Neural cell (in vitro differentiated cells): Measurements from ENCODE around the gene CSF2. TPM values are rescaled to one million over a fixed set of nuclear protein-coding genes. Genes with fewer than 3 reads are reported as not detected.

Source experiments
- H2AFZ ChIP-seq: fragments of 200-600, 300-800 bp; sonication (generic), shearing (Covaris generic); 2 replicates; pipeline ENCODE4 v1.6.0; 2014; ENCODE audit warnings: low read depth, mild to moderate bottlenecking, antibody characterized with exemption, low read length, moderate library complexity
- H3F3A ChIP-seq: fragments of 200-600 bp; shearing (Covaris generic); 2 replicates; pipeline ENCODE4 v1.6.1; 2016; ENCODE audit warnings: mild to moderate bottlenecking, moderate library complexity, mixed read lengths, antibody characterized with exemption, low read length; ENCODE audit not compliant: insufficient read depth, poor library complexity, severe bottlenecking
- H3K27ac ChIP-seq: fragments of 200-600, 300-800 bp; sonication (generic), shearing (Covaris generic); 2 replicates; pipeline ENCODE4 v1.5.1; 2014; ENCODE audit warnings: mild to moderate bottlenecking, low read length, moderate library complexity
- H3K27me3 ChIP-seq: fragments of 300-800, 200-600 bp; sonication (generic), shearing (Covaris generic); 2 replicates; pipeline ENCODE4 v1.6.0; 2014; ENCODE audit warnings: mild to moderate bottlenecking, low read depth, low read length, moderate library complexity; ENCODE audit not compliant: insufficient read depth
- H3K36me3 ChIP-seq: fragments of 300-800, 200-600 bp; sonication (generic), shearing (Covaris generic); 2 replicates; pipeline ENCODE4 v1.5.1; 2014; ENCODE audit warnings: mild to moderate bottlenecking, antibody characterized with exemption, low read length, moderate library complexity; ENCODE audit not compliant: insufficient read depth
- H3K4me2 ChIP-seq: fragments of 300-800, 200-600 bp; sonication (generic), shearing (Covaris generic); 2 replicates; pipeline ENCODE4 v1.6.0; 2014; ENCODE audit warnings: mild to moderate bottlenecking, low read length
- H3K4me3 ChIP-seq: fragments of 300-800, 200-600 bp; sonication (generic), shearing (Covaris generic); 2 replicates; pipeline ENCODE4 v1.5.1; 2014; ENCODE audit warnings: mild to moderate bottlenecking, low read length, moderate library complexity
- H3K79me2 ChIP-seq: fragments of 200-600 bp; shearing (Covaris generic); replicated peaks from 2 replicates; pipeline ENCODE4 v1.6.0; 2014; ENCODE audit warnings: mild to moderate bottlenecking, low read length, moderate library complexity; ENCODE audit not compliant: insufficient read depth
- H3K9ac ChIP-seq: fragments of 300-800, 200-600 bp; sonication (generic), shearing (Covaris generic); 2 replicates; pipeline ENCODE4 v1.6.1; 2016; ENCODE audit warnings: mild to moderate bottlenecking, low read length, mixed read lengths
- H3K9me2 ChIP-seq: fragments of 200-600 bp; shearing (Covaris generic); 2 replicates; pipeline ENCODE4 v1.6.1; 2016; ENCODE audit warnings: mild to moderate bottlenecking, low read length, mixed read lengths; ENCODE audit not compliant: insufficient read depth
- H3K9me3 ChIP-seq: fragments of 200-600, 300-800 bp; sonication (generic), shearing (Covaris generic); 2 replicates; pipeline ENCODE4 v1.6.1; 2016; ENCODE audit warnings: mild to moderate bottlenecking, mixed run types, low read length, moderate library complexity, mixed read lengths
- H4K20me1 ChIP-seq: fragments of 200-600 bp; shearing (Covaris generic); 2 replicates; pipeline ENCODE4 v1.6.1; 2016; ENCODE audit warnings: mild to moderate bottlenecking, mixed run types; ENCODE audit not compliant: insufficient read depth
- EP300 ChIP-seq: fragments of 450-650 bp; conservative IDR thresholded peaks from 2 replicates; pipeline ENCODE4 v1.6.1; 2014; ENCODE audit warnings: antibody characterized with exemption, mild to moderate bottlenecking, moderate library complexity; ENCODE audit not compliant: poor library complexity, severe bottlenecking
- EZH2 ChIP-seq: fragments of 200-600, 300-800 bp; shearing (Covaris generic), sonication (generic); IDR thresholded peaks from 2 replicates; pipeline ENCODE4 v1.6.1; 2014; ENCODE audit warnings: antibody characterized with exemption, low read length, borderline replicate concordance, mild to moderate bottlenecking; ENCODE audit not compliant: insufficient read depth, poor library complexity, severe bottlenecking
- MXI1 ChIP-seq: fragments of 450-650 bp; conservative IDR thresholded peaks from 2 replicates; pipeline ENCODE4 v1.6.1; 2014; ENCODE audit warnings: antibody characterized with exemption, mild to moderate bottlenecking; ENCODE audit not compliant: poor library complexity, severe bottlenecking
- POLR2AphosphoS5 ChIP-seq: IDR thresholded peaks from 2 replicates; pipeline ENCODE4 v1.6.1; 2012
- RAD21 ChIP-seq: fragments of 450-650 bp; conservative IDR thresholded peaks from 2 replicates; pipeline ENCODE4 v1.6.1; 2014; ENCODE audit warnings: antibody characterized with exemption, mild to moderate bottlenecking, moderate library complexity
- SMC3 ChIP-seq: fragments of 450-650 bp; conservative IDR thresholded peaks from 2 replicates; pipeline ENCODE4 v1.6.1; 2014; ENCODE audit warnings: antibody characterized with exemption, mild to moderate bottlenecking, moderate library complexity; ENCODE audit not compliant: poor library complexity
- TAF1 ChIP-seq: IDR thresholded peaks from 2 replicates; pipeline ENCODE4 v1.6.1; 2012; ENCODE audit warnings: low read depth
- polyA plus RNA-seq: library from polyadenylated mRNA; depleted of rRNA; stranded (reverse); fragments of >200 nt; gene quantifications from 2 replicates; pipeline ENCODE4 v1.2.3, GENCODE V29; 2014
- TF ChIP-seq, protein P1 (sequence below): IDR thresholded peaks from 2 replicates; pipeline ENCODE4 v1.6.1; 2012; ENCODE audit warnings: borderline replicate concordance
- TF ChIP-seq, protein P2 (sequence below): fragments of 450-650 bp; IDR thresholded peaks from 2 replicates; pipeline ENCODE4 v1.5.1; 2014; ENCODE audit warnings: antibody characterized with exemption, mild to moderate bottlenecking, moderate library complexity; ENCODE audit not compliant: poor library complexity, severe bottlenecking

Gene CSF2
- polyA plus RNA-seq, 1 donor from 2014 or later: not detected

DNA sequence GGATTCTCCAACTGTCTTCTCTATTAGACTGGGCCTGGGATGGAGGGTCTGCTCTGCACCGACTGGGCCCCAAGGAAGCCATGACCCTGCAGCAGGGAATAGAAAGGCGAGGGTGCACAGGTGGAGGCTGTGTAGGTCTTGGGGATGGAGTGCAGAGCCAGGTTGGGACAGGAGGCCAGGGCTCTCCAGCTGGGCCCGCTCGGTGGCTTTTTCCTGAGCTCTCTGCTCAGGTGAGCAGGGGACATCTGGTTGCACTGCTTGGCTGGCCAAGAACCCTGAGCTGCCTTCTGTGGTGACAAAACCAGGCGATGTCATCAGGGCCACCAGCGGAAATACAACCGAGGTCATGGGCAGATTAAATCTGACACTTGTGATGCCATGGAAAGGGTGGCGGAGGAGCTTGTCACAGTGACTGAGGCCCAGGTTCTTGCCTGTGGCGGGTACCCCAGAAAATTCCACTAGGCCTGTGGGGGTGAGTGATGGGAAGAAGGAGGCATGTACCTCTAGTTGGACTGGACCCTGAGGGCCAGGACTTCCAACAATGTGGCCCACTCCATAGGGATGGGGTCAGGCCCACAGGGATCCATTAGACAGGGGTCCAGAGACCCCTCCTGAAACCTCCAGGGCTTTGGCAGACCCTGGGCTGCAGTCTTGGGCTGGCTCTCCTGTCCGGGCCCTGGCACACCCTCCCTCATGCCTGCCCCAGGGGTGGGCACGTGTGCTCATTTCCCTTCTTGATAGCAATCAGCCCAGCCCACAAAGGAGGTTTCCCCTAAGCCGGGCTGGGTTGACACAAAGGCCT lies 17.6 kb upstream of the CSF2 start:
- Histone ChIP-seq H3K9me2 (no peaks in the 10 kb centered on the region), H2AFZ (no peak overlapping the region), H3K27ac (no peak overlapping the region), H3F3A (no peaks in the 10 kb centered on the region), H3K9me3 (no peaks in the 10 kb centered on the region), H3K9ac (no peak overlapping the region), H3K79me2 (no peaks in the 10 kb centered on the region), H4K20me1 (no peaks in the 10 kb centered on the region), H3K27me3 (no peaks in the 10 kb centered on the region), H3K4me2 (no peak overlapping the region), H3K4me3 (no peak overlapping the region), H3K36me3 (no peaks in the 10 kb centered on the region)
- TF ChIP-seq SMC3: no peak
- TF ChIP-seq EZH2: no peak
- TF ChIP-seq TAF1: no peak
- no peak for TF ChIP-seq EP300
- TF ChIP-seq, protein P1, sequence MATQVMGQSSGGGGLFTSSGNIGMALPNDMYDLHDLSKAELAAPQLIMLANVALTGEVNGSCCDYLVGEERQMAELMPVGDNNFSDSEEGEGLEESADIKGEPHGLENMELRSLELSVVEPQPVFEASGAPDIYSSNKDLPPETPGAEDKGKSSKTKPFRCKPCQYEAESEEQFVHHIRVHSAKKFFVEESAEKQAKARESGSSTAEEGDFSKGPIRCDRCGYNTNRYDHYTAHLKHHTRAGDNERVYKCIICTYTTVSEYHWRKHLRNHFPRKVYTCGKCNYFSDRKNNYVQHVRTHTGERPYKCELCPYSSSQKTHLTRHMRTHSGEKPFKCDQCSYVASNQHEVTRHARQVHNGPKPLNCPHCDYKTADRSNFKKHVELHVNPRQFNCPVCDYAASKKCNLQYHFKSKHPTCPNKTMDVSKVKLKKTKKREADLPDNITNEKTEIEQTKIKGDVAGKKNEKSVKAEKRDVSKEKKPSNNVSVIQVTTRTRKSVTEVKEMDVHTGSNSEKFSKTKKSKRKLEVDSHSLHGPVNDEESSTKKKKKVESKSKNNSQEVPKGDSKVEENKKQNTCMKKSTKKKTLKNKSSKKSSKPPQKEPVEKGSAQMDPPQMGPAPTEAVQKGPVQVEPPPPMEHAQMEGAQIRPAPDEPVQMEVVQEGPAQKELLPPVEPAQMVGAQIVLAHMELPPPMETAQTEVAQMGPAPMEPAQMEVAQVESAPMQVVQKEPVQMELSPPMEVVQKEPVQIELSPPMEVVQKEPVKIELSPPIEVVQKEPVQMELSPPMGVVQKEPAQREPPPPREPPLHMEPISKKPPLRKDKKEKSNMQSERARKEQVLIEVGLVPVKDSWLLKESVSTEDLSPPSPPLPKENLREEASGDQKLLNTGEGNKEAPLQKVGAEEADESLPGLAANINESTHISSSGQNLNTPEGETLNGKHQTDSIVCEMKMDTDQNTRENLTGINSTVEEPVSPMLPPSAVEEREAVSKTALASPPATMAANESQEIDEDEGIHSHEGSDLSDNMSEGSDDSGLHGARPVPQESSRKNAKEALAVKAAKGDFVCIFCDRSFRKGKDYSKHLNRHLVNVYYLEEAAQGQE: no peak
- TF ChIP-seq, protein P2, sequence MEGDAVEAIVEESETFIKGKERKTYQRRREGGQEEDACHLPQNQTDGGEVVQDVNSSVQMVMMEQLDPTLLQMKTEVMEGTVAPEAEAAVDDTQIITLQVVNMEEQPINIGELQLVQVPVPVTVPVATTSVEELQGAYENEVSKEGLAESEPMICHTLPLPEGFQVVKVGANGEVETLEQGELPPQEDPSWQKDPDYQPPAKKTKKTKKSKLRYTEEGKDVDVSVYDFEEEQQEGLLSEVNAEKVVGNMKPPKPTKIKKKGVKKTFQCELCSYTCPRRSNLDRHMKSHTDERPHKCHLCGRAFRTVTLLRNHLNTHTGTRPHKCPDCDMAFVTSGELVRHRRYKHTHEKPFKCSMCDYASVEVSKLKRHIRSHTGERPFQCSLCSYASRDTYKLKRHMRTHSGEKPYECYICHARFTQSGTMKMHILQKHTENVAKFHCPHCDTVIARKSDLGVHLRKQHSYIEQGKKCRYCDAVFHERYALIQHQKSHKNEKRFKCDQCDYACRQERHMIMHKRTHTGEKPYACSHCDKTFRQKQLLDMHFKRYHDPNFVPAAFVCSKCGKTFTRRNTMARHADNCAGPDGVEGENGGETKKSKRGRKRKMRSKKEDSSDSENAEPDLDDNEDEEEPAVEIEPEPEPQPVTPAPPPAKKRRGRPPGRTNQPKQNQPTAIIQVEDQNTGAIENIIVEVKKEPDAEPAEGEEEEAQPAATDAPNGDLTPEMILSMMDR: no peak
- no peak for TF ChIP-seq MXI1

DNA sequence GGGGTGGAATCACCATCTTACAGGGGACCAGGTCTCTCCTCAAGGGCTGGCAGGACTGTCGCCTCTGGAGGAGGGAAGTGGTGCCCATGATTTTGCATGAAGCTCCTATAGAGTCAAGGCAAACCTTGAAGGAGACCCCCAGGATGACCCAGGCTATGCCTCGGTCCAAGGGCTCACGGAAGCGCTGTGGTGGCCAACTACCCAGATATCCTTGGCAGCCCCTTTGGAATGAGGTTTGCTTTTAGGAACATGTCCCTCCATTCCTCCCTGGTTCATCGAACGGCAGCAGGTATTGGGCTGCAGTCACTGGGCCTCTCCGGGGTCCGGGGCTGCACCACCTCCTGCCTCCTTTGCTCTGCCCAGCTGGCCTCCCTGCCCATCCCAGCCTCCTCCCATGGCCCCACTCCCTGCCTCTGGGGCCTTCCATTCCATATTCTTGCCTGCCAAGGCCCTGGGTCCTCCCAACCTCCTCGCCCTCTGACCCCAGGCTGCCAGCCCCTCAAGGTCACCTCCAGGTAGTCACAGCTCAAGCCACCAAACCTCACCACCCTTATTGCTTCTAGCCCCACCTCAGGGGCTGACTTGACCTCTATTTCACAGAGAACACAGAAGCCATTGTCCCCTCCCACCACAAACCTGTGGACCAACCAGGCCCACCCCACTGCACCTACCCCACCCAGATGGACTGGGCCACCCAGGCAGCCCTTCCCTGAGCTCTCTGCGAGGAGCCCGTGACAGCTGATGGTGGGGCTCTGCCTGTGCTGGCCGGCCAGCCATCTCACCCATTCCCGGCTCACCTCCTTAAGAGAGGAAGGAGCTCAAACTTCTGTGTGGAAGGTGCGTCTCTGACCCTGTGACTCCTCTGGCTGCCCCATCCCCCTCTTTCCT lies 16.7 kb upstream of the CSF2 start:
- no peak overlapping the region for H3K27ac ChIP-seq
- no peaks in the 10 kb centered on the region for H3F3A ChIP-seq
- H3K4me3 ChIP-seq: no peak overlapping the region
- H2AFZ ChIP-seq: no peak overlapping the region
- no peaks in the 10 kb centered on the region for H3K79me2 ChIP-seq
- no peak overlapping the region for H3K4me2 ChIP-seq
- no peak for TF ChIP-seq RAD21
- TF ChIP-seq, protein P2: no peak
- TF ChIP-seq MXI1: no peak
- TF ChIP-seq EZH2: no peak
- TF ChIP-seq POLR2AphosphoS5: no peak
- no peak for TF ChIP-seq TAF1
- no peaks in the 10 kb centered on the region for H4K20me1 ChIP-seq
- no peaks in the 10 kb centered on the region for H3K9me2 ChIP-seq
- no peaks in the 10 kb centered on the region for H3K36me3 ChIP-seq
- no peaks in the 10 kb centered on the region for H3K27me3 ChIP-seq
- no peak overlapping the region for H3K9ac ChIP-seq
- H3K9me3 ChIP-seq: no peaks in the 10 kb centered on the region
